Testis (tissue), 3 donors: ENCODE measurements around the gene ZPR1. TPM values are rescaled to one million over a fixed set of nuclear protein-coding genes. Genes with fewer than 3 reads are reported as not detected.

ENCODE experiments used
- DNase-seq: peaks from one replicate; pipeline ENCODE4 v3.0.0-alpha.2; 2019
- H3K27ac ChIP-seq, 2 donors: fragments of 200-600 bp; sonication (generic); one replicate each; pipeline ENCODE4 v1.5.1; 2019
- H3K27me3 ChIP-seq: fragments of 200-600 bp; sonication (generic); one replicate; pipeline ENCODE4 v1.5.1; 2019
- H3K36me3 ChIP-seq: fragments of 200-600 bp; sonication (generic); one replicate; pipeline ENCODE4 v1.5.1; 2017; ENCODE audit warnings: low read depth; ENCODE audit errors: missing control alignments
- H3K4me1 ChIP-seq: fragments of 200-600 bp; sonication (generic); one replicate; pipeline ENCODE4 v1.5.1; 2019
- H3K4me3 ChIP-seq, 2 donors: fragments of 200-600 bp; sonication (generic); one replicate each; pipeline ENCODE4 v1.5.1; 2017 to 2019
- H3K9me3 ChIP-seq: fragments of 200-600 bp; sonication (generic); one replicate; pipeline ENCODE4 v1.5.1; 2017
- CTCF ChIP-seq, 3 experiments: fragments of 450-650 bp in 2 of 3; fragments of 200-600 bp in 1 of 3; sonication (generic) in 1 of 3; IDR thresholded peaks; one replicate each; pipeline ENCODE4 v1.5.1; 2016 to 2019; ENCODE audit warnings: antibody characterized with exemption in 3 of 3, mild to moderate bottlenecking in 2 of 3, moderate library complexity in 1 of 3
- POLR2A ChIP-seq: fragments of 450-650 bp; IDR thresholded peaks from one replicate; pipeline ENCODE4 v1.6.1; 2017; ENCODE audit warnings: antibody characterized with exemption, mild to moderate bottlenecking, moderate library complexity
- WGBS, 2 donors: methylation state at CpG; one replicate each; pipeline ENCODE4 v1.1.5; 2018; 5-methylcytosine and 5-hydroxymethylcytosine counted together
- intact Hi-C: fragments of 100-400 bp; cut with DNase I; formaldehyde crosslinking; loops from one replicate; pipeline ENCODE4 v1.15.1; 2023; ENCODE audit warnings: low total_unique reads
- polyA plus RNA-seq: library from polyadenylated mRNA; stranded (reverse); fragments of 350-450 nt; fragmentation: Illumina TruSeq; extraction: RNeasy Lipid Tissue Mini Kit (QIAGEN cat#74804); gene quantifications from one replicate; pipeline ENCODE4 v1.2.3, GENCODE V29; 2014; ENCODE audit warnings: low read depth, low replicate concordance; ENCODE audit not compliant: insufficient read depth
- total RNA-seq, 2 donors: library from RNA; depleted of rRNA; stranded (reverse); fragments of >200 nt; gene quantifications; one replicate each; pipeline ENCODE4 v1.2.3, GENCODE V29; 2016

Gene ZPR1
- total and polyA plus RNA-seq, 3 donors from 2014 or later = 44.4 to 138 (median 68.0) TPM

- Histone ChIP-seq H3K4me3 (no peak overlapping the region), H3K27me3 (no peaks in the 10 kb centered on the region), H3K36me3 (no peaks in the 10 kb centered on the region), H3K4me1 (peaks cover 3% of the 10 kb centered on the region), H3K27ac (no peak overlapping the region), H3K9me3 (no peaks in the 10 kb centered on the region)
- DNase-seq = no peak
- 48 to 65% methylated on average over 6 of the region's 6 CpGs for WGBS, 2 donors
- intact Hi-C loops = no loop called here
- TF ChIP-seq CTCF (IDR thresholded peaks at IDR 0.05) = no peak
- no peak for TF ChIP-seq POLR2A
Observed at GRCh38 chr11:116730601-116731000, 57.2 kb downstream of the ZPR1 start.

GRCh38 chr11:116730241-116730561 lies 57.6 kb downstream of the ZPR1 start:
- Histone ChIP-seq H3K27ac (no peak overlapping the region), H3K4me3 (no peak overlapping the region), H3K36me3 (no peaks in the 10 kb centered on the region), H3K4me1 (peaks cover 3% of the 10 kb centered on the region), H3K9me3 (no peaks in the 10 kb centered on the region), H3K27me3 (no peaks in the 10 kb centered on the region)
- TF ChIP-seq POLR2A (no peak), CTCF (IDR thresholded peaks at IDR 0.05) (no peak)
- DNase-seq = no peak
- 74 to 79% methylated on average over 10 of the region's 10 CpGs for WGBS, 2 donors
- intact Hi-C loops = no loop called here

- Histone ChIP-seq H3K4me1 (peaks cover 3% of the 10 kb centered on the region), H3K9me3 (no peaks in the 10 kb centered on the region), H3K36me3 (no peaks in the 10 kb centered on the region), H3K27ac (no peak overlapping the region), H3K4me3 (no peak overlapping the region), H3K27me3 (no peaks in the 10 kb centered on the region)
- intact Hi-C loops = no loop called here
- DNase-seq = no peak
- WGBS, 2 donors = 87 to 94% methylated on average over 4 to 8 of the region's 8 CpGs
- no peak for TF ChIP-seq CTCF (IDR thresholded peaks at IDR 0.05)
- no peak for TF ChIP-seq POLR2A
Observed at GRCh38 chr11:116729501-116730240, 58.2 kb downstream of the ZPR1 start.

- Histone ChIP-seq H3K4me3 (no peak overlapping the region), H3K9me3 (no peaks in the 10 kb centered on the region), H3K4me1 (peaks cover 3% of the 10 kb centered on the region), H3K36me3 (no peaks in the 10 kb centered on the region), H3K27me3 (no peaks in the 10 kb centered on the region), H3K27ac (no peak overlapping the region)
- intact Hi-C loops = no loop called here
- TF ChIP-seq POLR2A = no peak
- TF ChIP-seq CTCF (IDR thresholded peaks at IDR 0.05) = no peak
- DNase-seq = no peak
- WGBS, 2 donors = 85 to 87% methylated on average over 6 of the region's 6 CpGs
Observed at GRCh38 chr11:116727990-116728389, 59.8 kb downstream of the ZPR1 start.
